Peyer's patch (tissue), 4 donors: ENCODE results near the gene NPDC1. TPM values are rescaled to one million over a fixed set of nuclear protein-coding genes. Genes with fewer than 3 reads are reported as not detected.
A peak's percentile ranks its signal among the peaks of the same experiment; 100 is the strongest.

Experiments used
- DNase-seq, 3 donors: peaks; one replicate each; pipeline ENCODE4 v3.0.0-alpha.2; 2017 to 2019
- H3K27ac ChIP-seq, 4 donors: fragments of 200-600 bp; sonication (generic); one replicate each; pipeline ENCODE4 v1.5.1; 2016 to 2019
- H3K27me3 ChIP-seq, 2 donors: fragments of 200-600 bp; sonication (generic); one replicate each; pipeline ENCODE4 v1.5.1; 2019
- H3K36me3 ChIP-seq, 3 donors: fragments of 200-600 bp; sonication (generic); one replicate each; pipeline ENCODE4 v1.5.1; 2016 to 2019
- H3K4me1 ChIP-seq, 4 donors: fragments of 200-600 bp; sonication (generic); one replicate each; pipeline ENCODE4 v1.5.1; 2016 to 2019
- H3K4me3 ChIP-seq, 4 donors: fragments of 200-600 bp; sonication (generic); 1 replicate in 3 of 4; 2 replicates in 1 of 4; pipeline ENCODE4 v1.5.1; 2016 to 2019; ENCODE audit warnings: mild to moderate bottlenecking in 1 of 4
- H3K9me3 ChIP-seq, 4 donors: fragments of 200-600 bp; sonication (generic); one replicate each; pipeline ENCODE4 v1.5.1; 2016 to 2019; ENCODE audit warnings: mild to moderate bottlenecking in 1 of 4
- POLR2A ChIP-seq, 2 donors: fragments of 450-650 bp; IDR thresholded peaks; one replicate each; pipeline ENCODE4 v1.5.1; 2017; ENCODE audit warnings: antibody characterized with exemption in 2 of 2, mild to moderate bottlenecking in 2 of 2, moderate library complexity in 2 of 2
- total RNA-seq, 4 donors: library from RNA; depleted of rRNA; stranded (reverse); fragments of >200 nt; gene quantifications; one replicate each; pipeline ENCODE4 v1.1.0, GENCODE V29; 2016
- TF ChIP-seq, protein P1 (sequence below), 6 experiments: fragments of 450-650 bp in 4 of 6; fragments of 200-600 bp in 2 of 6; sonication (generic) in 1 of 6; IDR thresholded peaks; one replicate each; pipeline ENCODE4 v1.5.1; 2017 to 2019; ENCODE audit warnings: antibody characterized with exemption in 6 of 6, mild to moderate bottlenecking in 3 of 6, moderate library complexity in 1 of 6

The NPDC1 gene
- total RNA-seq, 4 donors from 2014 or later: 54.2 to 106 (median 83.8) TPM

GRCh38 chr9:136995772-136996311 lies 50.1 kb downstream of the NPDC1 start:
- Histone ChIP-seq H3K4me3 (peak overlapping the region in 1 of 4 donors; percentile 33), H3K9me3 (no peaks in the 10 kb centered on the region), H3K27me3 (no peaks in the 10 kb centered on the region), H3K36me3 (peaks cover 0 to 7% (median 0%) of the 10 kb centered on the region in 3 donors), H3K4me1 (peaks cover 3 to 50% (median 29%) of the 10 kb centered on the region in 4 donors), H3K27ac (peak overlapping the region; percentile 23 to 76 (median 64))
- TF ChIP-seq, protein P1, sequence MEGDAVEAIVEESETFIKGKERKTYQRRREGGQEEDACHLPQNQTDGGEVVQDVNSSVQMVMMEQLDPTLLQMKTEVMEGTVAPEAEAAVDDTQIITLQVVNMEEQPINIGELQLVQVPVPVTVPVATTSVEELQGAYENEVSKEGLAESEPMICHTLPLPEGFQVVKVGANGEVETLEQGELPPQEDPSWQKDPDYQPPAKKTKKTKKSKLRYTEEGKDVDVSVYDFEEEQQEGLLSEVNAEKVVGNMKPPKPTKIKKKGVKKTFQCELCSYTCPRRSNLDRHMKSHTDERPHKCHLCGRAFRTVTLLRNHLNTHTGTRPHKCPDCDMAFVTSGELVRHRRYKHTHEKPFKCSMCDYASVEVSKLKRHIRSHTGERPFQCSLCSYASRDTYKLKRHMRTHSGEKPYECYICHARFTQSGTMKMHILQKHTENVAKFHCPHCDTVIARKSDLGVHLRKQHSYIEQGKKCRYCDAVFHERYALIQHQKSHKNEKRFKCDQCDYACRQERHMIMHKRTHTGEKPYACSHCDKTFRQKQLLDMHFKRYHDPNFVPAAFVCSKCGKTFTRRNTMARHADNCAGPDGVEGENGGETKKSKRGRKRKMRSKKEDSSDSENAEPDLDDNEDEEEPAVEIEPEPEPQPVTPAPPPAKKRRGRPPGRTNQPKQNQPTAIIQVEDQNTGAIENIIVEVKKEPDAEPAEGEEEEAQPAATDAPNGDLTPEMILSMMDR (IDR thresholded peaks at IDR 0.05): no peak
- no peak for TF ChIP-seq POLR2A (IDR thresholded peaks at IDR 0.05)
- DNase-seq: no peak

DNA sequence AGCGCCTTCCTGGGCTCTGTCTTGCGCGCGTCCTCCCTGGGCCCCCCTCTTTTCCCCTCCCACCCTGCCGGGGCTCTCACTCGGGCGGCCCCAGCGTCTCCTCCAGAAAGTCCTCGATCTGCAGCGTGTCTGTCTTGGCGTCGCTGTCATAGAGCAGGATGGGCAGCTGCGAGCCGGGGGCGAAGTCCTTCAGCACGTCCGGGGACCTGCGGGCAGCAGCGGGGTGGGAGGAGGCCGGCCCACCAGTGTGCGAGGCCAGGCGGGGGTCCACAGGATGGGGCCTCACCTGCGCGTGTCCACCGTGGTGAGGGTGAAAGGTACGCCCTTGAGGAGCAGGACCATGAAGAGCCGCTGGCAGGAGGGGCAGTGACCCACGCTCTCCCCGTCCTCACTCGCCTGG lies 50.6 kb downstream of the NPDC1 start:
- Histone ChIP-seq H3K27me3 (no peaks in the 10 kb centered on the region), H3K4me3 (peak overlapping the region in 1 of 4 donors; percentile 12)
- TF ChIP-seq, protein P1 (IDR thresholded peaks at IDR 0.05): no peak
- no peak for TF ChIP-seq POLR2A (IDR thresholded peaks at IDR 0.05)

DNA sequence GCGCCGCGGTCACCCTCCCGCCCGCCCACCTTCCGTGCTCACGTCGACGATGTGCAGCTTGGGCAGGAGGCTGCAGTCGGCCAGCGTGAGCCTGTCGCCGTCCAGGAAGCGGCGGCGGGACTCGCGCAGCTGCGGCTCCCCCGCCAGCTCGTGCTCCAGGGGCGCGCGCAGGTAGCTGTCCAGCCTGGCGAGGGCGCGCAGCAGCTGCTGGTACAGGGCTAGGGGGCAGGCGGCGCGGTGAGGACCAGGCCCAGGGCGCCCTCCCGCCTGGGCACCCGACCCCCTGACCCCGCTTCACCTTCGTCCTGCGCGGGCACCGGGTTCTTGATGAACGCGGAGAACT lies 51.1 kb downstream of the NPDC1 start:
- TF ChIP-seq POLR2A (IDR thresholded peaks at IDR 0.05): no peak
- TF ChIP-seq, protein P1 (IDR thresholded peaks at IDR 0.05): no peak
- H3K4me3 ChIP-seq: peak overlapping the region in 1 of 4 donors; percentile 12
- peaks cover 3 to 50% (median 29%) of the 10 kb centered on the region in 4 donors for H3K4me1 ChIP-seq
- DNase-seq: no peak
- H3K9me3 ChIP-seq: no peaks in the 10 kb centered on the region
- no peaks in the 10 kb centered on the region for H3K27me3 ChIP-seq
- H3K27ac ChIP-seq: no peak overlapping the region
- H3K36me3 ChIP-seq: peaks cover 0 to 7% (median 0%) of the 10 kb centered on the region in 3 donors

More for the DNA sequence above, 50.6 kb downstream of the NPDC1 start:
- peak overlapping the region in 1 of 4 donors; percentile 69 for H3K27ac ChIP-seq
- peaks cover 0 to 7% (median 0%) of the 10 kb centered on the region in 3 donors for H3K36me3 ChIP-seq
- no peak for DNase-seq
- no peaks in the 10 kb centered on the region for H3K9me3 ChIP-seq
- peaks cover 3 to 50% (median 29%) of the 10 kb centered on the region in 4 donors for H3K4me1 ChIP-seq

- Histone ChIP-seq H3K9me3 (no peaks in the 10 kb centered on the region), H3K4me3 (no peak overlapping the region), H3K27ac (no peak overlapping the region), H3K4me1 (peaks cover 3 to 50% (median 29%) of the 10 kb centered on the region in 4 donors), H3K36me3 (peaks cover 0 to 7% (median 0%) of the 10 kb centered on the region in 3 donors), H3K27me3 (no peaks in the 10 kb centered on the region)
- DNase-seq: no peak
- TF ChIP-seq POLR2A (IDR thresholded peaks at IDR 0.05): no peak
- TF ChIP-seq, protein P1 (IDR thresholded peaks at IDR 0.05): no peak
Observed at GRCh38 chr9:136994180-136994887, 51.6 kb downstream of the NPDC1 start.

DNA sequence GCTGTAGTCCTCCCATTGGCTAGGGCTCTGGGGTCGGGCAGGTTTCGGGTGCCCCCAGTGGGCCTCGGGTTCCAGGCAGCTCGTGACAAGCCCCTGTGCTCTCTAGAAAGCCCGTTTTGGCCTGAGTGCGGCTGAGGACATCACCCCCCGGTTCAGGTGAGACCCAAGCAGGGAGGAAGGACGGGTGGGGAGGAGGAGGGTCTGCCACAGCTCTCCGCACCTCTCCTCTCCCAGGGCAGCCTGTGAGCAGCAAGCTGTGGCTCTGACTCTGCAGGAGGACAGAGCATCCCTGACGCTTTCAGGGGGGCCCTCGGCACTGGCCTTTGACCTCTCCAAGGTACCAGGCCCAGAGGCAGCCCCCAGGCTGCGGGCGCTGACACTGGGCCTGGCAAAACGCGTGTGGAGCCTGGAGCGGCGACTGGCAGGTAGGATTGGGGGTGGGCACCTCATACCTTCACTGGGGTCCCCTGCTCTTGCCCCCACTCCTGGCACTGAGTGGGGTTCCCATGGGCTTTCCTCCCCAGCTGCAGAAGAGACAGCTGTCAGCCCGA lies 53.1 kb downstream of the NPDC1 start:
- no peaks in the 10 kb centered on the region for H3K9me3 ChIP-seq
- H3K27me3 ChIP-seq: no peaks in the 10 kb centered on the region
- DNase-seq: no peak
- H3K4me3 ChIP-seq: peak overlapping the region; percentile 67 to 88 (median 80)
- H3K27ac ChIP-seq: peak overlapping the region; percentile 82 to 99 (median 91)
- peaks cover 0 to 7% (median 0%) of the 10 kb centered on the region in 3 donors for H3K36me3 ChIP-seq
- TF ChIP-seq, protein P1 (IDR thresholded peaks at IDR 0.05): no peak
- no peak for TF ChIP-seq POLR2A (IDR thresholded peaks at IDR 0.05)
- H3K4me1 ChIP-seq: peaks cover 3 to 50% (median 28%) of the 10 kb centered on the region in 4 donors
